HCT116 (cell line): ENCODE measurements around the gene TNRC18. TPM values are rescaled to one million over a fixed set of nuclear protein-coding genes. Genes with fewer than 3 reads are reported as not detected.
A peak's percentile ranks its signal among the peaks of the same experiment; 100 is the strongest.
"Not testable (repeated sequence)": the region's sequence is repeated elsewhere in the genome, so short reads cannot be mapped to it uniquely, and the experiment has no call there.

Experiments
- ATAC-seq: fragments of 200-7000 bp; cut with Tn5 transposase; 2 replicates; pipeline ENCODE4 v1.9.1; 2020; ENCODE audit warnings: mild to moderate bottlenecking, moderate library complexity
- BruUV-seq: library from RNA; stranded (reverse); fragments of 400-500 nt; replicated peaks from 2 replicates; lab custom pipeline; 2021; lab: Mats Ljungman, UMichigan
- CTCF ChIA-PET: fragments of 300-600 bp; sonication (Branson Sonifier 250); formaldehyde crosslinking; loops from one replicate; lab custom pipeline; 2021; ENCODE audit warnings: antibody characterized with exemption; lab: Charles Lee
- POLR2A ChIA-PET: fragments of 300-600, 350-600 bp; sonication (Branson Sonifier 250); formaldehyde crosslinking; loops from one replicate; lab custom pipeline; 2021; ENCODE audit warnings: antibody characterized with exemption; lab: Charles Lee
- RAD21 ChIA-PET, 2 experiments: fragments of 300-600 bp; sonication (Branson Sonifier 250); formaldehyde crosslinking; loops; one replicate each; lab custom pipeline; 2023; ENCODE audit warnings: low total read pairs in 2 of 2; ENCODE audit not compliant: uncharacterized antibody in 2 of 2, unreplicated experiment in 2 of 2, low non-redundant PET in 1 of 2; lab: Charles Lee
- DNase-seq: peaks from one replicate; pipeline ENCODE4 v3.0.0-alpha.2; 2010; ENCODE audit warnings: low read depth, low spot score
- H2AFZ ChIP-seq: fragments of 200-600 bp; shearing (Covaris generic), sonication (generic); 2 replicates; pipeline ENCODE4 v1.6.1; 2017; ENCODE audit warnings: low read depth, mixed run types, mixed read lengths, antibody characterized with exemption, low read length; ENCODE audit not compliant: poor library complexity, severe bottlenecking
- H3K27ac ChIP-seq: 2 replicates; pipeline ENCODE4 v1.5.1; 2012; ENCODE audit warnings: low read depth, low read length
- H3K27me3 ChIP-seq: fragments of 200-600 bp; sonication (generic); 2 replicates; pipeline ENCODE4 v1.6.1; 2016; ENCODE audit warnings: mixed run types, low read length, mixed read lengths; ENCODE audit not compliant: insufficient read depth
- H3K36me3 ChIP-seq, 2 experiments: fragments of 200-500 bp in 1 of 2; fragments of 200-600 bp in 1 of 2; sonication (Bioruptor generic) in 1 of 2; sonication (generic) in 1 of 2; 2 replicates each; pipeline versions ENCODE4 v1.5.1 to v1.6.1; 2014 to 2016; ENCODE audit warnings: low read length in 2 of 2, inconsistent platforms in 1 of 2, mixed read lengths in 1 of 2, mixed run types in 1 of 2; ENCODE audit not compliant: insufficient read depth in 2 of 2, control insufficient read depth in 1 of 2
- H3K4me1 ChIP-seq, 2 experiments: fragments of 200-600 bp in 1 of 2; sonication (generic) in 1 of 2; 2 replicates each; pipeline versions ENCODE4 v1.5.1 to v1.6.1; 2012 to 2017; ENCODE audit warnings: low read length in 2 of 2, inconsistent platforms in 1 of 2, mild to moderate bottlenecking in 1 of 2, mixed read lengths in 1 of 2, mixed run types in 1 of 2, moderate library complexity in 1 of 2; ENCODE audit not compliant: insufficient read depth in 2 of 2, control insufficient read depth in 1 of 2
- H3K4me2 ChIP-seq: fragments of 200-600 bp; sonication (generic); 2 replicates; pipeline ENCODE4 v1.6.1; 2017; ENCODE audit warnings: mixed run types, low read length, mixed read lengths
- H3K4me3 ChIP-seq, 2 experiments: fragments of 200-600 bp in 1 of 2; sonication (generic) in 1 of 2; replicated peaks in 1 of 2; 2 replicates each; pipeline ENCODE4 v1.5.1; 2011 to 2016; ENCODE audit warnings: low read length in 2 of 2, control low read depth in 1 of 2, low read depth in 1 of 2, mild to moderate bottlenecking in 1 of 2, mixed read lengths in 1 of 2, mixed run types in 1 of 2
- H3K79me2 ChIP-seq: fragments of 200-600 bp; sonication (generic); 2 replicates; pipeline ENCODE4 v1.6.1; 2017; ENCODE audit warnings: mild to moderate bottlenecking, mixed run types, low read length, moderate library complexity, mixed read lengths; ENCODE audit not compliant: insufficient read depth
- H3K9ac ChIP-seq: fragments of 200-600 bp; sonication (generic); 2 replicates; pipeline ENCODE4 v1.6.1; 2016; ENCODE audit warnings: low read length, mixed read lengths
- H3K9me2 ChIP-seq: fragments of 200-600 bp; sonication (generic), shearing (Covaris generic); 2 replicates; pipeline ENCODE4 v1.6.1; 2017; ENCODE audit warnings: mixed run types, mild to moderate bottlenecking, moderate library complexity; ENCODE audit not compliant: insufficient read depth
- H3K9me3 ChIP-seq, 2 experiments: fragments of 200-500 bp in 1 of 2; fragments of 200-600 bp in 1 of 2; sonication (Bioruptor generic) in 1 of 2; sonication (generic) in 1 of 2; 2 replicates each; pipeline ENCODE4 v1.6.1; 2014 to 2017; ENCODE audit warnings: low read length in 2 of 2, mixed read lengths in 2 of 2, inconsistent platforms in 1 of 2, low read depth in 1 of 2, mild to moderate bottlenecking in 1 of 2, mixed run types in 1 of 2, moderate library complexity in 1 of 2; ENCODE audit not compliant: control insufficient read depth in 1 of 2, insufficient read depth in 1 of 2
- H4K20me1 ChIP-seq: fragments of 200-600 bp; sonication (generic), shearing (Covaris generic); 2 replicates; pipeline ENCODE4 v1.6.1; 2017; ENCODE audit warnings: mixed run types, mild to moderate bottlenecking, moderate library complexity; ENCODE audit not compliant: insufficient read depth
- EZH2phosphoT487 ChIP-seq: fragments of 200-600 bp; IDR thresholded peaks from 2 replicates; pipeline ENCODE4 v1.6.1; 2018; ENCODE audit warnings: antibody characterized with exemption, borderline replicate concordance
- RAD21 ChIP-seq: IDR thresholded peaks from 2 replicates; pipeline ENCODE4 v1.6.1; 2012; ENCODE audit warnings: low read depth, mild to moderate bottlenecking
- intact Hi-C: fragments of 100-400 bp; cut with micrococcal nuclease; formaldehyde crosslinking; loops from 2 replicates; pipeline ENCODE4 v1.10.0; 2022
- total RNA-seq: library from RNA; stranded (reverse); gene quantifications from one replicate; pipeline ENCODE4 v1.2.1, GENCODE V29; 2021; ENCODE audit not compliant: unreplicated experiment
- TF ChIP-seq, protein P1 (sequence below), 3 experiments: fragments of 200-600 bp in 1 of 3; sonication (generic) in 1 of 3; IDR thresholded peaks in 2 of 3; conservative IDR thresholded peaks in 1 of 3; 2 replicates each; pipeline ENCODE4 v1.5.1; 2012 to 2017; ENCODE audit warnings: low read depth in 2 of 3, low read length in 2 of 3, antibody characterized with exemption in 1 of 3, borderline replicate concordance in 1 of 3, control low read depth in 1 of 3, mild to moderate bottlenecking in 1 of 3, mixed read lengths in 1 of 3, mixed run types in 1 of 3, moderate library complexity in 1 of 3; ENCODE audit not compliant: insufficient read depth in 1 of 3

The TNRC18 gene
- total RNA-seq, 1 experiment from 2014 or later = 101 TPM

DNA sequence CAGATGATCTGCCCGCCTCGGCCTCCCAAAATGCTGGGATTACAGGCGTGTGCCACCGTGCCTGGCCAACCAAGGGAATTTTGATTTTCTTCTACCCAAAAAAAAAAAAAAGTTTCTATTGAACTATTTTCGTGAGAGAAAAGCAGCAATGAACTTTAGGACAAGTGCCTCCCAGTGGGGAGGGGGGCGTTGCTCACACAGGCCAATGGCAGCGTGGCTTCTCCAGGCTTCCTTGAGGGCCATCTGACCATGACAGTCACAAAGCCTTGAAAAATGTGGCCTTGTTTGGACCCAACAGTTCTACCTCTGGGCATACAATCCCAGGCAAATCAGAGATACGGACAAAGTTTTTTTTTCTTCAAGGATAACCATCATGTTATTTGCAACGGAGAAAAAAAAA, 56.0 kb downstream of the TNRC18 start (continued):
- TF ChIP-seq EZH2phosphoT487 = no peak

DNA sequence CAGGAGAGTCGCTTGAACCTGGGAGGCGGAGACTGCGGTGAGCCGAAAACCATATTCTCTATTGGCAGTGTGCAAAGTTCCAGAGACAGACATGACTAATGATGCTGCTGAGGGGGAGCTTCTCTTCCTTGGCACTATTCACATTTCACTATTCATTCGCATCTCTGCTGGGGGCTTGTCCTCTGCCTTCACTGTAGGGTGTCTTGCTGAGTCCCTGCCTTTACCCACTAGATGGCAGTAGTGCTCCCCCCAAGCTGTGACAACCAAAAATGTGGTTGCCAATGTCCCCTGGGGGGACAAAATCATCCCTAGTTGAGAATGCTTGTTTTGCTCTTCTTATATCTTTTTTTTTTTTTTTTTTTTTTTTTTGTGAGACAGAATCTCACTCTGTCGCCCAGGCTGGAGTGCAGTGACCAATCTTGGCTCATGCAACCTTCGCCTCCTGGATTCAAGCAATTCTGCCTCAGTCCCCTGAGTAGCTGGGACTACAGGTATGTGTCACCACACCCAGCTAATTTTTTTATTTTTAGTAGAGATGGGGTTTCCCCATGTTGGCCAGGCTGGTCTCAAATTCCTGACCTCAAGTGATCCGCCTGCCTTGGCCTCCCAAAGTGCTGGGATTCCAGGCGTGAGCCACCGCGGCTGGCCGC, 57.5 kb downstream of the TNRC18 start:
- not testable (repeated sequence) for H3K9me2 ChIP-seq, H3K27ac ChIP-seq, H3K9ac ChIP-seq, BruUV-seq, H3K27me3 ChIP-seq, H4K20me1 ChIP-seq, H3K9me3 ChIP-seq, H3K4me3 ChIP-seq, H3K4me2 ChIP-seq, H3K4me1 ChIP-seq, H2AFZ ChIP-seq
- TF ChIP-seq, protein P1, sequence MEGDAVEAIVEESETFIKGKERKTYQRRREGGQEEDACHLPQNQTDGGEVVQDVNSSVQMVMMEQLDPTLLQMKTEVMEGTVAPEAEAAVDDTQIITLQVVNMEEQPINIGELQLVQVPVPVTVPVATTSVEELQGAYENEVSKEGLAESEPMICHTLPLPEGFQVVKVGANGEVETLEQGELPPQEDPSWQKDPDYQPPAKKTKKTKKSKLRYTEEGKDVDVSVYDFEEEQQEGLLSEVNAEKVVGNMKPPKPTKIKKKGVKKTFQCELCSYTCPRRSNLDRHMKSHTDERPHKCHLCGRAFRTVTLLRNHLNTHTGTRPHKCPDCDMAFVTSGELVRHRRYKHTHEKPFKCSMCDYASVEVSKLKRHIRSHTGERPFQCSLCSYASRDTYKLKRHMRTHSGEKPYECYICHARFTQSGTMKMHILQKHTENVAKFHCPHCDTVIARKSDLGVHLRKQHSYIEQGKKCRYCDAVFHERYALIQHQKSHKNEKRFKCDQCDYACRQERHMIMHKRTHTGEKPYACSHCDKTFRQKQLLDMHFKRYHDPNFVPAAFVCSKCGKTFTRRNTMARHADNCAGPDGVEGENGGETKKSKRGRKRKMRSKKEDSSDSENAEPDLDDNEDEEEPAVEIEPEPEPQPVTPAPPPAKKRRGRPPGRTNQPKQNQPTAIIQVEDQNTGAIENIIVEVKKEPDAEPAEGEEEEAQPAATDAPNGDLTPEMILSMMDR (IDR thresholded peaks at IDR 0.05 in 2 of 3, conservative IDR thresholded peaks at IDR 0.05 in 1 of 3; ENCODE audit: borderline replicate concordance in 1 of 3, insufficient read depth in 1 of 3, low read depth in 2 of 3, low read length in 2 of 3) = peak; percentile 77 to 93 (median 89)
- peak; percentile 84 for TF ChIP-seq RAD21
- DNase-seq (peak; percentile 42), ATAC-seq (peak; percentile 83)
- POLR2A ChIA-PET = interaction anchor here (0.7 kb wide), 1 partner anchor 8 kb away, joined by 3 read pairs; no protein-coding TSS in a partner anchor
- Histone ChIP-seq H3K79me2 (peaks cover 74% of the 10 kb centered on the region), H3K36me3 (peaks cover 15 to 25% of the 10 kb centered on the region in 2 experiments; a peak in 3 of 4 replicates)
- RAD21 ChIA-PET = interaction anchor here (0.6 to 1.7 kb wide), 6 partner anchors 10 to 126 kb away, joined by 3 to 13 read pairs (median 3); no protein-coding TSS in a partner anchor
- CTCF ChIA-PET = interaction anchor here (0.7 to 1.7 kb wide), 12 partner anchors 8 to 312 kb away, joined by 3 to 8 read pairs (median 3); no protein-coding TSS in a partner anchor
- intact Hi-C loops = loop anchor here (1.0 to 10.0 kb wide), 3 partner anchors 59 to 121 kb away; no protein-coding TSS in a partner anchor
